ENCODE results near the gene XYLT1. TPM values are rescaled to one million over a fixed set of nuclear protein-coding genes. Genes with fewer than 3 reads are reported as not detected.

The XYLT1 gene
- total RNA-seq, 1 donor from 2014 or later: 0.23 TPM

DNA sequence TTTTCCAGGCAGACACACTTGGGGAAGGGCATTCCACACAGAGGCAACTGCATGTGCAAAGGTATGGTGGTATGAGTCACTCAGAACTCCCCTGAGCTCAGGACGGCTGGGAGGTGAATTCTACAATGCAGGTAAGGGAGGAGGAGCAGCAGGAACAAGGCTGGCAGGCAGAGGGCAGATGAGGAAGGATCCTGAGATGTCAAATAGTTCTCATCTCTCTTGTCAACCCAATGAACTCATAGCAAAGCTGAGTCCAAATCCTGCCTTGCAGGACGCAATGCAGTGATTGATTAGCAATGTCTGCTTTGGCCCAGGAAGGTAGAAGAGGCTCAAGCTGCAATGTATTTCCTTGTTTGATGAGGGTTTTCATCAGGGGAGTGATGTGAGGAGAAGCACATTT lies 243.5 kb downstream of the XYLT1 start:
- TF ChIP-seq, protein P1, sequence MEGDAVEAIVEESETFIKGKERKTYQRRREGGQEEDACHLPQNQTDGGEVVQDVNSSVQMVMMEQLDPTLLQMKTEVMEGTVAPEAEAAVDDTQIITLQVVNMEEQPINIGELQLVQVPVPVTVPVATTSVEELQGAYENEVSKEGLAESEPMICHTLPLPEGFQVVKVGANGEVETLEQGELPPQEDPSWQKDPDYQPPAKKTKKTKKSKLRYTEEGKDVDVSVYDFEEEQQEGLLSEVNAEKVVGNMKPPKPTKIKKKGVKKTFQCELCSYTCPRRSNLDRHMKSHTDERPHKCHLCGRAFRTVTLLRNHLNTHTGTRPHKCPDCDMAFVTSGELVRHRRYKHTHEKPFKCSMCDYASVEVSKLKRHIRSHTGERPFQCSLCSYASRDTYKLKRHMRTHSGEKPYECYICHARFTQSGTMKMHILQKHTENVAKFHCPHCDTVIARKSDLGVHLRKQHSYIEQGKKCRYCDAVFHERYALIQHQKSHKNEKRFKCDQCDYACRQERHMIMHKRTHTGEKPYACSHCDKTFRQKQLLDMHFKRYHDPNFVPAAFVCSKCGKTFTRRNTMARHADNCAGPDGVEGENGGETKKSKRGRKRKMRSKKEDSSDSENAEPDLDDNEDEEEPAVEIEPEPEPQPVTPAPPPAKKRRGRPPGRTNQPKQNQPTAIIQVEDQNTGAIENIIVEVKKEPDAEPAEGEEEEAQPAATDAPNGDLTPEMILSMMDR (conservative IDR thresholded peaks at IDR 0.05; ENCODE audit: low read depth, low read length): no peak
- DNase-seq (ENCODE audit: low read depth): no peak
- H3K4me3 ChIP-seq (ENCODE audit: low read depth, low read length): no peak overlapping the region

DNA sequence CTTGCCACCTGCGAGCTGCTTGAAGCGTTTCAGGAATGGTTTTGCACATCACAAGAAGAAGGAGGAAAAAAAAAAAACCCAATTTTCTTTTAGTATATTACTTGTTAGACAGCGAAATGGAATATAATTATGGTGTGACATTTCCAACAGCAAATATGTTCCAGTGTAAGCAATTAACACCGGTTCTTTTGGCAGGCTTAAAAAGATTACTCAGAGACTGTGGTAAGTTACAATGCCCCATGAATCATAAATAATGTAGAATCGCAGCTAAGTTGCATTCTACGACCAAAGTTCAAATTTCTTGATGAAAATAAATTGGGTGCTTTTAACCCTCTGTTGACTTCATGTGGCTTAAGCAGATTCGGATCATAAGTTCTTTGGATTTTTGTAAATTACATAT lies 245.2 kb downstream of the XYLT1 start:
- no peak overlapping the region for H3K4me3 ChIP-seq (ENCODE audit: low read depth, low read length)
- DNase-seq (ENCODE audit: low read depth): no peak
- TF ChIP-seq, protein P1 (conservative IDR thresholded peaks at IDR 0.05; ENCODE audit: low read depth, low read length): no peak

DNA sequence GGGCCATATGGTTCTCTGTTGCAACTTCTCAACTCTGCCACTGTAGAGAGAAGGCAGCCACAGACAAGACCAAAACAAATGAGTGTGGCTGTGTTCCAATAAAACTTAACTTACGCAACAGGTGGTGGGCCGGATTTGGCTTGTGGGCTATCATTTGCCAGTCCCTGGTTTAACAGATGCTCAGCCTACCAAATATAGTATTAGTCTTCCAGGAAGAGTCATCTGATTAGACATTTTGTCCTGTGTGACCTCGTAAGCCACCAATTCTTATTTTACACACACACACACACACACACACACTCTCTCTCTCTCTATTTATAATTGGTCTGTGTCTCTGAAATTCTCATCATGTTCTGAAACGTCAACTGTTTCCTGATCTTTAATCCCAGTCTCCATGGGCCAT lies 245.9 kb downstream of the XYLT1 start:
- no peak for DNase-seq (ENCODE audit: low read depth)
- no peak overlapping the region for H3K4me3 ChIP-seq (ENCODE audit: low read depth, low read length)
- TF ChIP-seq, protein P1 (conservative IDR thresholded peaks at IDR 0.05; ENCODE audit: low read depth, low read length): no peak

DNA sequence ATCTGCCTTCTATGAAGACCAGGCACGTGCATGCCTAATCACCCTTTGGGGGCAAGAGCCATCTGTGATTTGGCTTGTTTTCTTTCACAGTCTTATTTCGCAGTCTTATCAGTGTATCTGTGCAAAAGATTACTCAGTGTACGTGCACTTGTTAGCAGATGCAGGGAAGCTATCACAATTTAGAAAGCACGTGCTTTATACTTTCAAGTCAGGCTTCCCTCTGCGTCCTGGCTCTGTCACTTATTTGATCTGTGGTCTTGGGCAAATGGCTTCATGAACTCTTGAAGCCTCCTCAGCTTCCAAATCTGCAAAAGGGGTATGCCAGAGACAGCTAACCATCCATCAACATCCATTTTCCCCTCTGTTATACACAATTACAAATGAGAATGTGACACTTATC lies 246.4 kb downstream of the XYLT1 start:
- no peak for DNase-seq (ENCODE audit: low read depth)
- no peak overlapping the region for H3K4me3 ChIP-seq (ENCODE audit: low read depth, low read length)
- TF ChIP-seq, protein P1 (conservative IDR thresholded peaks at IDR 0.05; ENCODE audit: low read depth, low read length): no peak

DNA sequence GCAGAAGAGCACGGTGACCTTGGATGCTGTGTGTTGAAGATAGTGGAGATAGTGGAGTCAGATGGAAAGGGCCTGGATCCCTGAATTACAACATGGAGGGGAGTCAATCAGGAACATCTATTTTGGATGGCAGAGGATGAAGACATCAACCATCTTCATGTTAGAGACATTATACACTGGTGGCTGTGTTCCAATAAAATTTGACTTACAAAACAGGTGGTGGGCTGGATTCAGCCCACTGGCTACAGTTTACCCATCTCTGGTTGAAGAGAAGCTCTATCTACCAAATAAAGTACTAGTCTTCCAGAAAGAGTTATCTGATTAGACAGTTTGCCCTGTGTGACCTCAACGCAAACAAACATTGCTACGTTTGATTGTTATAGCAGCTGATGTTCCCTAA lies 247.2 kb downstream of the XYLT1 start:
- no peak overlapping the region for H3K4me3 ChIP-seq (ENCODE audit: low read depth, low read length)
- TF ChIP-seq, protein P1 (conservative IDR thresholded peaks at IDR 0.05; ENCODE audit: low read depth, low read length): no peak
- no peak for DNase-seq (ENCODE audit: low read depth)

DNA sequence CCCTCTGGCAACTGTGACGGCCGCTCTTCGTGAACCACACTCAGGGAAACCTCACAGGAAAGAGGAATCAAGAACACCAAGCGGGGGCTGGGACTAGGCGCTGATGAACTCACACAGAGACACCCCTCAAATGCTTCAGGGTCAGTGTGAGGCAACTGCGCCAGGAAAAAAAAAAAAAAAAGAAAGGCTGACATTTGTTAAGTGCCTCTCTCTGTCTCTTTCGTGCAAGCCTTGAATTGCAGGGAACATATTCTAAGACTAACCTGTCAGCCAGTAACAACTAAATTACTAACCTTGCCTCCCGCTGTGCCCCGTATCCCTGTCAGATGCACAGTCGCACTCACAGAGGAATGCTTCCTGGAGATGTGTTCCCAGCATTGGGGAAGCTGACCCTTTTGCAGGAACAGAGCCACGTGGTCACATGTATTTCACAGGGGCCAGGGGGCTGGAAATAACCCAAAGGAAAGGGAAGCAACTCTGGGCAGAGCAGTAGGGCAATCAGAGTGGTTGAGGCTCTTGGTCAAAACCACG lies 247.8 kb downstream of the XYLT1 start:
- no peak overlapping the region for H3K4me3 ChIP-seq (ENCODE audit: low read depth, low read length)
- TF ChIP-seq, protein P1 (conservative IDR thresholded peaks at IDR 0.05; ENCODE audit: low read depth, low read length): no peak

DNA sequence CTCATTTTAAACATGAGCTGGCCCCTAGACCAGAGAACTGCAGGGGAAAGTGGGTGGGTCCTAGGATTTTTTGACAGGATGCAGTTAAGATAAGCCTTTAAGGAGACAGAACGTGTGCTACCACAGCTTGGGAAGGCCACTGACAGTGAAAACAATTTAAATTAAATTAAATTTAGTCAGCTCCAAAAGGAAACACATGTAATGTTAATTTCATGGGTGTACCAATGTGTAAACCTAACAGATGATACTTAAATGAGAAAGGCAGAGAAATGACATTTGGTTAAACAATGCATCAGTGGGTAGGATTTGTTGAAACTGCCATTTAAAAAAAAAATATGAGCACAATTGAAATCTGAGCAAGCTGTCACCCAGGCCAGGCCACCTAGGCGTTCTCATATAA lies 250.8 kb downstream of the XYLT1 start:
- no peak for DNase-seq (ENCODE audit: low read depth)
- H3K4me3 ChIP-seq (ENCODE audit: low read depth, low read length): no peak overlapping the region
- TF ChIP-seq, protein P1 (conservative IDR thresholded peaks at IDR 0.05; ENCODE audit: low read depth, low read length): no peak

More for the DNA sequence above, 247.8 kb downstream of the XYLT1 start:
- DNase-seq (ENCODE audit: low read depth): no peak
